ENCODE data around the gene ABHD12B. TPM values are rescaled to one million over a fixed set of nuclear protein-coding genes. Genes with fewer than 3 reads are reported as not detected.

Gene ABHD12B
- not detected for polyA plus RNA-seq (2012; ENCODE audit: insufficient read length, low read depth)

GRCh38 chr14:50871914-50872732 is at the start of gene ABHD12B:
Gene ABHD12B (plus strand): TSS chr14:50872053. CDS start chr14:50872175, 122 bp downstream.
- no peak for TF ChIP-seq SIN3A (IDR thresholded peaks at IDR 0.05; ENCODE audit: borderline replicate concordance, insufficient read depth, low read length)
- no peak for TF ChIP-seq POLR2AphosphoS5 (IDR thresholded peaks at IDR 0.05; ENCODE audit: low read depth, low read length)
- TF ChIP-seq TAF1 (IDR thresholded peaks at IDR 0.05; ENCODE audit: borderline replicate concordance, insufficient read depth, low read length), result no peak
- TF ChIP-seq REST (IDR thresholded peaks at IDR 0.05; ENCODE audit: insufficient read depth in 1 of 2, low read depth in 2 of 2, low read length in 2 of 2), result no peak

- TF ChIP-seq POLR2AphosphoS5 (IDR thresholded peaks at IDR 0.05; ENCODE audit: low read depth, low read length) (no peak), SIN3A (IDR thresholded peaks at IDR 0.05; ENCODE audit: borderline replicate concordance, insufficient read depth, low read length) (no peak), TAF1 (IDR thresholded peaks at IDR 0.05; ENCODE audit: borderline replicate concordance, insufficient read depth, low read length) (no peak)
Measured at GRCh38 chr14:50822501-50823042, 49.3 kb upstream of the ABHD12B start.

GRCh38 chr14:50823051-50823761 is 48.6 kb upstream of the ABHD12B start:
- TF ChIP-seq FOXP2 (optimal IDR thresholded peaks at IDR 0.05; ENCODE audit: borderline replicate concordance, extremely low read depth, extremely low read length, insufficient read depth) (no peak), REST (IDR thresholded peaks at IDR 0.05; ENCODE audit: insufficient read depth in 1 of 2, low read depth in 2 of 2, low read length in 2 of 2) (no peak), SIN3A (IDR thresholded peaks at IDR 0.05; ENCODE audit: borderline replicate concordance, insufficient read depth, low read length) (no peak), TAF1 (IDR thresholded peaks at IDR 0.05; ENCODE audit: borderline replicate concordance, insufficient read depth, low read length) (no peak), POLR2AphosphoS5 (IDR thresholded peaks at IDR 0.05; ENCODE audit: low read depth, low read length) (no peak)

- TF ChIP-seq FOXP2 (optimal IDR thresholded peaks at IDR 0.05; ENCODE audit: borderline replicate concordance, extremely low read depth, extremely low read length, insufficient read depth), result no peak
Measured at GRCh38 chr14:50823762-50824636, 47.9 kb upstream of the ABHD12B start.

GRCh38 chr14:50825307-50825706 is 46.5 kb upstream of the ABHD12B start:
- TF ChIP-seq TAF1 (IDR thresholded peaks at IDR 0.05; ENCODE audit: borderline replicate concordance, insufficient read depth, low read length), result no peak
- TF ChIP-seq POLR2AphosphoS5 (IDR thresholded peaks at IDR 0.05; ENCODE audit: low read depth, low read length), result no peak
- no peak for TF ChIP-seq FOXP2 (optimal IDR thresholded peaks at IDR 0.05; ENCODE audit: borderline replicate concordance, extremely low read depth, extremely low read length, insufficient read depth)
- TF ChIP-seq REST (IDR thresholded peaks at IDR 0.05; ENCODE audit: insufficient read depth in 1 of 2, low read depth in 2 of 2, low read length in 2 of 2), result no peak
- TF ChIP-seq SIN3A (IDR thresholded peaks at IDR 0.05; ENCODE audit: borderline replicate concordance, insufficient read depth, low read length), result no peak
